HFFc6 (cell line): ENCODE measurements around the gene AMIGO1. TPM values are rescaled to one million over a fixed set of nuclear protein-coding genes. Genes with fewer than 3 reads are reported as not detected.

Experiments
- DNase-seq: peaks from one replicate; pipeline ENCODE4 v3.0.0-alpha.2; 2018
- H3K27ac Mint-ChIP-seq: 2 replicates; pipeline ENCODE4 v1.8.0; 2020; ENCODE audit warnings: mild to moderate bottlenecking, mixed read lengths
- H3K27me3 Mint-ChIP-seq: 2 replicates; pipeline ENCODE4 v1.8.0; 2021; ENCODE audit warnings: mild to moderate bottlenecking, moderate library complexity, mixed read lengths; ENCODE audit not compliant: insufficient read depth
- H3K36me3 Mint-ChIP-seq: 2 replicates; pipeline ENCODE4 v1.8.0; 2021; ENCODE audit warnings: low read depth, mixed read lengths
- H3K4me1 Mint-ChIP-seq: 2 replicates; pipeline ENCODE4 v1.8.0; 2020; ENCODE audit warnings: low read depth, mixed read lengths
- H3K4me3 Mint-ChIP-seq: 2 replicates; pipeline ENCODE4 v1.8.0; 2020; ENCODE audit warnings: mild to moderate bottlenecking, moderate library complexity, mixed read lengths
- H3K9me3 Mint-ChIP-seq: 2 replicates; pipeline ENCODE4 v1.8.0; 2020; ENCODE audit warnings: mild to moderate bottlenecking, mixed read lengths
- total RNA-seq, 6 experiments: library from RNA; stranded (reverse); fragmentation: NEBNext Ultra II Directional; extraction: Animal tissue kit (Norgen Biotek cat#: 25700); gene quantifications; 2 replicates in 1 of 6; 3 replicates in 5 of 6; pipeline ENCODE4 v1.2.3, GENCODE V29; 2021
- TF ChIP-seq, protein P1 (sequence below): fragments of 200-600 bp; sonication (generic); IDR thresholded peaks from 2 replicates; pipeline ENCODE4 v1.5.0; 2021; ENCODE audit warnings: antibody characterized with exemption, mild to moderate bottlenecking

The AMIGO1 gene
- total RNA-seq, 6 experiments from 2014 or later = 3.0 to 8.3 (median 4.3) TPM

DNA sequence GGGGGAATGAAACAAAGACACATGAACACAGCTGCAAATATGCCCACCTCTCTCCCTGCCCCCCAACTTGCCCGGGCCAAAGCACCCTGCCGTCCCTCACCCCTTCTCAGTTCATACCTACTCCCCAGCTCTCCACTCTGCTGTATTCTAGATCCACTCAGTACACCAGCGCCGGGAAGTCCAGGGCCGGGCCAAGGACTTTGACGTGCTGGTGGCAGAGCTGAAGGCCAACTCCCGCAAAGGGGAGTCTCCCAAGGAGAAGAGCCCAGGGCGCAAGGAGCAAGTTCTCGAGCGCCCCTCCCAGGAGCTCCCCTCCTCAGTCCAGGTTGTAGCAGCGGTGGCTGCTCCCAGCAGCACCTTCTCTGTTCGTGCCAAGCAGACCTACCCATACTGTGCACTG, 20.8 kb downstream of the AMIGO1 start:
- H3K4me1 Mint-ChIP-seq = peaks cover 27% of the 10 kb centered on the region
- H3K27ac Mint-ChIP-seq = no peak overlapping the region
- DNase-seq = no peak
- TF ChIP-seq, protein P1, sequence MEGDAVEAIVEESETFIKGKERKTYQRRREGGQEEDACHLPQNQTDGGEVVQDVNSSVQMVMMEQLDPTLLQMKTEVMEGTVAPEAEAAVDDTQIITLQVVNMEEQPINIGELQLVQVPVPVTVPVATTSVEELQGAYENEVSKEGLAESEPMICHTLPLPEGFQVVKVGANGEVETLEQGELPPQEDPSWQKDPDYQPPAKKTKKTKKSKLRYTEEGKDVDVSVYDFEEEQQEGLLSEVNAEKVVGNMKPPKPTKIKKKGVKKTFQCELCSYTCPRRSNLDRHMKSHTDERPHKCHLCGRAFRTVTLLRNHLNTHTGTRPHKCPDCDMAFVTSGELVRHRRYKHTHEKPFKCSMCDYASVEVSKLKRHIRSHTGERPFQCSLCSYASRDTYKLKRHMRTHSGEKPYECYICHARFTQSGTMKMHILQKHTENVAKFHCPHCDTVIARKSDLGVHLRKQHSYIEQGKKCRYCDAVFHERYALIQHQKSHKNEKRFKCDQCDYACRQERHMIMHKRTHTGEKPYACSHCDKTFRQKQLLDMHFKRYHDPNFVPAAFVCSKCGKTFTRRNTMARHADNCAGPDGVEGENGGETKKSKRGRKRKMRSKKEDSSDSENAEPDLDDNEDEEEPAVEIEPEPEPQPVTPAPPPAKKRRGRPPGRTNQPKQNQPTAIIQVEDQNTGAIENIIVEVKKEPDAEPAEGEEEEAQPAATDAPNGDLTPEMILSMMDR = no peak
- H3K36me3 Mint-ChIP-seq = no peaks in the 10 kb centered on the region
- H3K9me3 Mint-ChIP-seq = no peaks in the 10 kb centered on the region
- no peaks in the 10 kb centered on the region; the same call in none of the 2 replicates for H3K27me3 Mint-ChIP-seq
- no peak overlapping the region for H3K4me3 Mint-ChIP-seq

DNA sequence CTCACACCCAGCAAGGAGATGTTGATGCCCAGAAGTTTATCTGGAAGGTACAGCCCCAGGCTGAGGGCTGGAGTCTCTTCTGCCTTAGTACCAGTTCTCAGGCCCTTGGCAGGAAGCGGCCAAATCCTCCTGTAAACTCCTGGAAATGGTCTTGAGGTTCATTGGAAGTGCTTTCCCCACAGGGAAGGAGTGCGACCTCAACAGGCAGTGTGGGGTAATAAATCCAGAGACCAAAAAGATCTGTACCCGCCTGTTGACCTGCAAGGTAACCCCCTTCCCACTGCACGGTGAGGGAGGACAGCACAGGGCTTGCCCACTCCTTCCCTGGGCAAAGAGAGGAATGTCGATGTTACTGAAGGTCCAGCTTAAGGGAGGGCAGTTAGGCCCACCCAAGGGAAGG, 21.3 kb downstream of the AMIGO1 start:
- Mint-ChIP-seq H3K36me3 (no peaks in the 10 kb centered on the region), H3K9me3 (no peaks in the 10 kb centered on the region), H3K27ac (no peak overlapping the region), H3K4me3 (no peak overlapping the region), H3K27me3 (no peaks in the 10 kb centered on the region; the same call in none of the 2 replicates), H3K4me1 (peaks cover 26% of the 10 kb centered on the region)
- TF ChIP-seq, protein P1 = peak; percentile 49; the same call in 1 of the 2 replicates
- DNase-seq = no peak

DNA sequence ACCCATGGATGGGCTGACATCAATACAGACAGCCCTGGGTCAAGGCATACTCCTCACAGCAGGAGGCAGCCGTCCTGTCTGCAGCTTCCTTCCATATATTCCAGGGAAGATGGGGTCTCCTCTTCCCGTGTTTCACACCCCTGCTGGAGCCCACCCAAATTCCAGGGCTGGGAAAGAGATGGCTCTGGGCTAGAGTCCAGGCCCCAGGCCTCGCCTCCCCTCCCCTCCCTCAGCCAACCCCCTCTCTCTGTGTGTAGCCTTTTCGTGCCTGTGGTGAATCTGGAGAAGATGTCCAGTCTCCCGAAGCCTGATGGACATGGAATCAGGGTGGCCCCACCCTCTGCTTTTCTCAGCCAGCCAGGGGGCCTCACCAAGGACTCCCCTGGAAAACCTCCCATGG, 22.3 kb downstream of the AMIGO1 start:
- TF ChIP-seq, protein P1 = no peak
- no peak overlapping the region for H3K27ac Mint-ChIP-seq

DNA sequence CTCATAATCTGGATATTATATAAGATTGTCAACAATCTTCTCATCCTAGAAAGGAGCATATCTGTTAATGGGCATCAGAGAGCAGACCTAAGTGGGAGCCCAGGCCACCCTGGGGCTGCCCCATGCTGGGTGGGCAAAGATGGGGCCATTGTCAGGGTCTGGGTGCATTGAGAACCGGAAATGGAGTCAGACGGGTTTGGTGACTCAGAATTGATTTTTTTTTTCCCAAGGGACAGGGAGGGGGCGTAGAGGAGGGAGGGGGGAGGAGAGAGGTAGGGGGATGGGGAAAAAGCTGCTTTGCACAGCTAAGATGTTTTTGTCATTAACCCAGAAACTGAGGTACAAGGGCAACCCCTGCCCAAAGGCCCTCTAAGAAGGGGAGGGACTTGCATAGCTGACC, 24.5 kb downstream of the AMIGO1 start:
- DNase-seq = no peak
- no peaks in the 10 kb centered on the region for H3K9me3 Mint-ChIP-seq
- TF ChIP-seq, protein P1 = no peak
- H3K27ac Mint-ChIP-seq = peak overlapping the region; percentile 70
- peaks cover 8% of the 10 kb centered on the region; the same call in 1 of the 2 replicates for H3K36me3 Mint-ChIP-seq
- peaks cover 2% of the 10 kb centered on the region for H3K27me3 Mint-ChIP-seq
- peak overlapping the region; percentile 97 for H3K4me3 Mint-ChIP-seq
- peaks cover 22% of the 10 kb centered on the region for H3K4me1 Mint-ChIP-seq

More for the DNA sequence above, 22.3 kb downstream of the AMIGO1 start:
- Mint-ChIP-seq H3K4me3 (no peak overlapping the region), H3K4me1 (peaks cover 24% of the 10 kb centered on the region), H3K27me3 (no peaks in the 10 kb centered on the region; the same call in none of the 2 replicates), H3K36me3 (no peaks in the 10 kb centered on the region), H3K9me3 (no peaks in the 10 kb centered on the region)
- no peak for DNase-seq

DNA sequence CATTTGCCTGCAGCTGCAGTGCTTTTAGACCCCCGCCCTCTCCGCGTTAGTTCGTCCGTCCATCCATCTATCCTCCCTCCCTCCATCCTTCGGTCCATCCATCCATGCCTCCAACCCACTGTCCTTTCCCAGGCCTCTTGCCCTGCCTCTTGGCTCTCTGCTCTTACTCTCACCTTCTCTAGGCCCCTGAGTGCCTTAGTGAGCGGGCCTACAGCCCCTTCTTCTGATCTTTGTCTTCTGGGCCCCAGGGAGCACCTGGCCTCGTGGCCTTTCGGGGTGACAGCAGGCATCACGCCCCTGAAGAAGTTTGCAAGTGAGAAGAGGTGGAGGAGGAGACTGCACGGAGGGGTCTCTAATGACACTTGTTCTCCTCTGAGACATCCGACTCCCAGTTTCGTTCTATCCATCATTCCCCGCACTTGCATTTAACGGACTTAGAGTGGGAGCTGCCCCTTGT, 25.0 kb downstream of the AMIGO1 start:
- no peak for DNase-seq
- H3K27ac Mint-ChIP-seq = peak overlapping the region; percentile 70
- H3K27me3 Mint-ChIP-seq = peaks cover 2% of the 10 kb centered on the region

More for the DNA sequence above, 25.0 kb downstream of the AMIGO1 start:
- Mint-ChIP-seq H3K4me3 (peak overlapping the region; percentile 97), H3K9me3 (no peaks in the 10 kb centered on the region), H3K36me3 (peaks cover 13% of the 10 kb centered on the region; the same call in 1 of the 2 replicates), H3K4me1 (peaks cover 22% of the 10 kb centered on the region)
- TF ChIP-seq, protein P1 = no peak
